ENCODE measurements around the gene RFTN2. TPM values are rescaled to one million over a fixed set of nuclear protein-coding genes. Genes with fewer than 3 reads are reported as not detected.

RFTN2 gene
- total RNA-seq, 2 experiments from 2014 or later = not detected

GRCh38 chr2:197668296-197668695 is 7.1 kb downstream of the RFTN2 start:
- no peak overlapping the region for H2AFZ ChIP-seq (ENCODE audit: low read length)
- POLR2A ChIA-PET = no interaction called here
- TF ChIP-seq CTCF (conservative IDR thresholded peaks at IDR 0.05; ENCODE audit: low read length) (no peak), EZH2phosphoT487 (IDR thresholded peaks at IDR 0.05; ENCODE audit: borderline replicate concordance, low read depth, low read length) (no peak)
- no TSS peak for BruUV-seq (replicated peaks)
- H3K79me2 ChIP-seq (ENCODE audit: insufficient read depth, low read depth, low read length) = no peaks in the 10 kb centered on the region
- peaks cover 4% of the 10 kb centered on the region; the same call in 1 of the 2 replicates for H3K9me3 ChIP-seq (ENCODE audit: low read length)
- no peaks in the 10 kb centered on the region for H4K20me1 ChIP-seq (ENCODE audit: insufficient read depth, low read length)
- H3K4me3 ChIP-seq (ENCODE audit: low read depth, low read length, poor library complexity, severe bottlenecking) = no peak overlapping the region
- H3K4me1 ChIP-seq (ENCODE audit: insufficient read depth, low read length, poor library complexity, severe bottlenecking) = no peaks in the 10 kb centered on the region
- intact Hi-C loops (cut with micrococcal nuclease; ENCODE audit: unreplicated experiment) = no loop called here
- CTCF ChIA-PET (ENCODE audit: unreplicated experiment) = no interaction called here
- no peaks in the 10 kb centered on the region for H3K9me2 ChIP-seq (ENCODE audit: insufficient read depth, low read length)
- no peak overlapping the region for H3K27ac ChIP-seq (ENCODE audit: low read depth, low read length, poor library complexity, severe bottlenecking)
- DNase-seq (ENCODE audit: low spot score) = no peak
- no peak overlapping the region for H3K4me2 ChIP-seq (ENCODE audit: low read length)
- no peaks in the 10 kb centered on the region for H3K36me3 ChIP-seq (ENCODE audit: insufficient read depth, low read length)

- intact Hi-C loops (cut with micrococcal nuclease; ENCODE audit: unreplicated experiment) = no loop called here
- Histone ChIP-seq H3K79me2 (ENCODE audit: insufficient read depth, low read depth, low read length) (no peaks in the 10 kb centered on the region), H3K9me2 (ENCODE audit: insufficient read depth, low read length) (no peaks in the 10 kb centered on the region; the same call in 1 of the 2 replicates), H3K27ac (ENCODE audit: low read depth, low read length, poor library complexity, severe bottlenecking) (no peak overlapping the region), H3K36me3 (ENCODE audit: insufficient read depth, low read length) (no peaks in the 10 kb centered on the region), H4K20me1 (ENCODE audit: insufficient read depth, low read length) (no peaks in the 10 kb centered on the region), H2AFZ (ENCODE audit: low read length) (no peak overlapping the region), H3K4me2 (ENCODE audit: low read length) (no peak overlapping the region), H3K4me3 (ENCODE audit: low read depth, low read length, poor library complexity, severe bottlenecking) (no peak overlapping the region), H3K9me3 (ENCODE audit: low read length) (peaks cover 9% of the 10 kb centered on the region; the same call in 1 of the 2 replicates), H3K4me1 (ENCODE audit: insufficient read depth, low read length, poor library complexity, severe bottlenecking) (no peaks in the 10 kb centered on the region)
- POLR2A ChIA-PET = interaction anchor here (0.7 kb wide), 1 partner anchor 163 kb away, joined by 4 read pairs; no protein-coding TSS in a partner anchor
- no peak for DNase-seq (ENCODE audit: low spot score)
- BruUV-seq (replicated peaks) = no TSS peak
- CTCF ChIA-PET (ENCODE audit: unreplicated experiment) = no interaction called here
- TF ChIP-seq EZH2phosphoT487 (IDR thresholded peaks at IDR 0.05; ENCODE audit: borderline replicate concordance, low read depth, low read length) (no peak), CTCF (conservative IDR thresholded peaks at IDR 0.05; ENCODE audit: low read length) (no peak)
Measured at GRCh38 chr2:197666277-197666676, 9.1 kb downstream of the RFTN2 start.

GRCh38 chr2:197661626-197662025 is 13.8 kb downstream of the RFTN2 start:
- BruUV-seq (replicated peaks) = no TSS peak
- TF ChIP-seq EZH2phosphoT487 (IDR thresholded peaks at IDR 0.05; ENCODE audit: borderline replicate concordance, low read depth, low read length) (no peak), CTCF (conservative IDR thresholded peaks at IDR 0.05; ENCODE audit: low read length) (no peak)

More at GRCh38 chr2:197661626-197662025, 13.8 kb downstream of the RFTN2 start:
- Histone ChIP-seq H3K9me3 (ENCODE audit: low read length) (peaks cover 8% of the 10 kb centered on the region; the same call in 1 of the 2 replicates), H3K4me1 (ENCODE audit: insufficient read depth, low read length, poor library complexity, severe bottlenecking) (no peaks in the 10 kb centered on the region), H3K79me2 (ENCODE audit: insufficient read depth, low read depth, low read length) (no peaks in the 10 kb centered on the region), H3K9me2 (ENCODE audit: insufficient read depth, low read length) (no peaks in the 10 kb centered on the region; the same call in 1 of the 2 replicates), H2AFZ (ENCODE audit: low read length) (no peak overlapping the region), H3K27ac (ENCODE audit: low read depth, low read length, poor library complexity, severe bottlenecking) (no peak overlapping the region), H4K20me1 (ENCODE audit: insufficient read depth, low read length) (no peaks in the 10 kb centered on the region), H3K4me3 (ENCODE audit: low read depth, low read length, poor library complexity, severe bottlenecking) (no peak overlapping the region), H3K4me2 (ENCODE audit: low read length) (no peak overlapping the region), H3K36me3 (ENCODE audit: insufficient read depth, low read length) (no peaks in the 10 kb centered on the region)
- ChIA-PET POLR2A (no interaction called here), CTCF (ENCODE audit: unreplicated experiment) (no interaction called here)
- intact Hi-C loops (cut with micrococcal nuclease; ENCODE audit: unreplicated experiment) = no loop called here
- no peak for DNase-seq (ENCODE audit: low spot score)
